ENCODE results near the gene HPCA.

Gene HPCA

GRCh38 chr1:32860566-32860965, 25.7 kb upstream of the HPCA start:
- no peak for DNase-seq (ENCODE audit: low read depth)
- TF ChIP-seq CTCF (IDR thresholded peaks at IDR 0.05; ENCODE audit: insufficient read depth, low read depth, low read length, missing control alignments), result no peak
- no peak overlapping the region for H3K4me3 ChIP-seq (ENCODE audit: low read length)

- no peak for TF ChIP-seq CTCF (IDR thresholded peaks at IDR 0.05; ENCODE audit: insufficient read depth, low read depth, low read length, missing control alignments)
Observed at GRCh38 chr1:32861904-32862695, 24.2 kb upstream of the HPCA start.

GRCh38 chr1:32863218-32863880, 22.9 kb upstream of the HPCA start:
- no peak for DNase-seq (ENCODE audit: low read depth)
- H3K4me3 ChIP-seq (ENCODE audit: low read length), result no peak overlapping the region
- no peak for TF ChIP-seq CTCF (IDR thresholded peaks at IDR 0.05; ENCODE audit: insufficient read depth, low read depth, low read length, missing control alignments)

More at GRCh38 chr1:32861904-32862695, 24.2 kb upstream of the HPCA start:
- no peak for DNase-seq (ENCODE audit: low read depth)
- H3K4me3 ChIP-seq (ENCODE audit: low read length), result no peak overlapping the region

GRCh38 chr1:32863881-32864245, 22.4 kb upstream of the HPCA start:
- H3K4me3 ChIP-seq (ENCODE audit: low read length), result no peak overlapping the region
- no peak for DNase-seq (ENCODE audit: low read depth)
- TF ChIP-seq CTCF (IDR thresholded peaks at IDR 0.05; ENCODE audit: insufficient read depth, low read depth, low read length, missing control alignments), result no peak

GRCh38 chr1:32864375-32865019, 21.8 kb upstream of the HPCA start:
- TF ChIP-seq CTCF (IDR thresholded peaks at IDR 0.05; ENCODE audit: insufficient read depth, low read depth, low read length, missing control alignments), result no peak
- H3K4me3 ChIP-seq (ENCODE audit: low read length), result no peak overlapping the region
- no peak for DNase-seq (ENCODE audit: low read depth)

GRCh38 chr1:32865639-32866405, 20.5 kb upstream of the HPCA start:
- no peak for DNase-seq (ENCODE audit: low read depth)
- no peak for TF ChIP-seq CTCF (IDR thresholded peaks at IDR 0.05; ENCODE audit: insufficient read depth, low read depth, low read length, missing control alignments)
- no peak overlapping the region for H3K4me3 ChIP-seq (ENCODE audit: low read length)
